ENCODE measurements around the gene GRID2. TPM values are rescaled to one million over a fixed set of nuclear protein-coding genes. Genes with fewer than 3 reads are reported as not detected.
"Not testable (repeated sequence)": the region's sequence is repeated elsewhere in the genome, so short reads cannot be mapped to it uniquely, and the experiment has no call there.

GRID2 gene
- total and polyA plus RNA-seq, 4 donors, result under 0.01 to 0.02 TPM; not detected in 2

GRCh38 chr4:92270908-92271307 is 32.9 kb upstream of the GRID2 start:
- H3K27ac ChIP-seq (ENCODE audit: low read depth in 1 of 2, low read length in 2 of 2), result no peak overlapping the region
- no peaks in the 10 kb centered on the region for H3K36me3 ChIP-seq (ENCODE audit: control insufficient read depth in 4 of 4, insufficient read depth in 3 of 4, low read depth in 1 of 4, low read length in 3 of 4)
- DNase-seq (ENCODE audit: low spot score), result no peak
- H3K9me3 ChIP-seq (ENCODE audit: control insufficient read depth in 4 of 4, low read length in 3 of 4), result no peaks in the 10 kb centered on the region
- no peaks in the 10 kb centered on the region for H3K27me3 ChIP-seq (ENCODE audit: control insufficient read depth in 4 of 4, insufficient read depth in 4 of 4, low read length in 3 of 4)
- H3K9ac ChIP-seq (ENCODE audit: low read depth in 1 of 2, low read length in 2 of 2), result no peak overlapping the region
- H3K4me3 ChIP-seq (ENCODE audit: low read depth in 1 of 3, low read length in 3 of 3), result no peak overlapping the region
- TF ChIP-seq FOXA1 (IDR thresholded peaks at IDR 0.05), result no peak
- no peaks in the 10 kb centered on the region for H3K4me1 ChIP-seq (ENCODE audit: control insufficient read depth in 4 of 4, insufficient read depth in 4 of 4, low read length in 3 of 4)
- WGBS, result 67% methylated on average over 2 of the region's 2 CpGs

DNA sequence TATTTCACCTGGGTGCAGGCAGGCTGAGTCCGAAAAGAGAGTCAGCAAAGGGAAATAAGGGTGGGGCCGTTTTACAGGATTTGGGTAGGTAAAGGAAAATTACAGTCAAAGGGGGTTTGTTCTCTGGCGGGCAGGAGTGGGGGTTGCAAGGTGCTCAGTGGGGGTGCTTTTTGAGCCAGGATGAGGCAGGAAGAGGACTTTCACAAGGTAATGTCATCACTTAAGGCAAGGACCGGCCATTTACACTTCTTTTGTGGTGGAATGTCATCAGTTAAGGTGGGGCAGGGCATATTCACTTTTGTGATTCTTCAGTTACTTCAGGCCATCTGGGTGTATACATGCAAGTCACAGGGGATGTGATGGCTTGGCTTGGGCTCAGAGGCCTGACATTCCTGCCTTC is 32.2 kb upstream of the GRID2 start:
- H3K4me1 ChIP-seq (ENCODE audit: control insufficient read depth in 4 of 4, insufficient read depth in 4 of 4, low read length in 3 of 4); H3K4me3 ChIP-seq (ENCODE audit: low read depth in 1 of 3, low read length in 3 of 3); H3K27me3 ChIP-seq (ENCODE audit: control insufficient read depth in 4 of 4, insufficient read depth in 4 of 4, low read length in 3 of 4); H3K36me3 ChIP-seq (ENCODE audit: control insufficient read depth in 4 of 4, insufficient read depth in 3 of 4, low read depth in 1 of 4, low read length in 3 of 4); H3K27ac ChIP-seq (ENCODE audit: low read depth in 1 of 2, low read length in 2 of 2); H3K9me3 ChIP-seq (ENCODE audit: control insufficient read depth in 4 of 4, low read length in 3 of 4); DNase-seq (ENCODE audit: low spot score); H3K9ac ChIP-seq (ENCODE audit: low read depth in 1 of 2, low read length in 2 of 2): not testable (repeated sequence)
- 54% methylated on average over 4 of the region's 4 CpGs for WGBS

GRCh38 chr4:92277057-92277881 is 26.5 kb upstream of the GRID2 start:
- WGBS, result 79% methylated on average over 8 of the region's 8 CpGs
- H3K27me3 ChIP-seq (ENCODE audit: control insufficient read depth in 4 of 4, insufficient read depth in 4 of 4, low read length in 3 of 4), result not testable (repeated sequence)

DNA sequence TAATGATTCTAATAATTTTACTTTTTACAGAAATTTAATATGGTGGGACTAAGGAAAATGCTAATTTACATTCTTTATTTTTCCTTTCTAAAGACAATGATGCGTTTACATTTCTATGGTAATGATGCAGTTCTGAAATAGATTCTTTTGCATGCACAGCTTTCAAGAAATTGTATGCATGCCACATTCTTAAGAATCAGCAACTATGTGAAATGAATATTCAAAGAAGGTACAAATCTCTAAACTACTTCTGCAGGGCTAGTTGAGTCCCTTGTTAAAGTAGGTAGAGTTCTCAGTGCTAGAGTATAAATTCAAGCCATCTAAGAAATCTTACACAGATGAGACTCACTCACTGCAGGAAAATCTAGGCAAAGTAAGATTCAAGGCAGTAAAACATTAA is 24.5 kb upstream of the GRID2 start:
- no peak for TF ChIP-seq SP1 (IDR thresholded peaks at IDR 0.05)
- TF ChIP-seq CTCF (IDR thresholded peaks at IDR 0.05; ENCODE audit: low read depth, low read length, missing input control), result no peak
- no peak for TF ChIP-seq RXRA (IDR thresholded peaks at IDR 0.05)
- Histone ChIP-seq H3K9me3 (ENCODE audit: control insufficient read depth in 4 of 4, low read length in 3 of 4) (no peaks in the 10 kb centered on the region), H3K27ac (ENCODE audit: low read depth in 1 of 2, low read length in 2 of 2) (no peak overlapping the region), H3K4me1 (ENCODE audit: control insufficient read depth in 4 of 4, insufficient read depth in 4 of 4, low read length in 3 of 4) (no peaks in the 10 kb centered on the region), H3K36me3 (ENCODE audit: control insufficient read depth in 4 of 4, insufficient read depth in 3 of 4, low read depth in 1 of 4, low read length in 3 of 4) (no peaks in the 10 kb centered on the region), H3K4me3 (ENCODE audit: low read depth in 1 of 3, low read length in 3 of 3) (no peak overlapping the region), H3K27me3 (ENCODE audit: control insufficient read depth in 4 of 4, insufficient read depth in 4 of 4, low read length in 3 of 4) (no peaks in the 10 kb centered on the region), H3K9ac (ENCODE audit: low read depth in 1 of 2, low read length in 2 of 2) (no peak overlapping the region)
- WGBS, result 81% methylated on average over 1 of the region's 1 CpG
- DNase-seq (ENCODE audit: low spot score), result no peak

More at GRCh38 chr4:92277057-92277881, 26.5 kb upstream of the GRID2 start:
- H3K4me1 ChIP-seq (ENCODE audit: control insufficient read depth in 4 of 4, insufficient read depth in 4 of 4, low read length in 3 of 4); H3K9ac ChIP-seq (ENCODE audit: low read depth in 1 of 2, low read length in 2 of 2); H3K36me3 ChIP-seq (ENCODE audit: control insufficient read depth in 4 of 4, insufficient read depth in 3 of 4, low read depth in 1 of 4, low read length in 3 of 4); H3K9me3 ChIP-seq (ENCODE audit: control insufficient read depth in 4 of 4, low read length in 3 of 4); H3K27ac ChIP-seq (ENCODE audit: low read depth in 1 of 2, low read length in 2 of 2); H3K4me3 ChIP-seq (ENCODE audit: low read depth in 1 of 3, low read length in 3 of 3); DNase-seq (ENCODE audit: low spot score): not testable (repeated sequence)

DNA sequence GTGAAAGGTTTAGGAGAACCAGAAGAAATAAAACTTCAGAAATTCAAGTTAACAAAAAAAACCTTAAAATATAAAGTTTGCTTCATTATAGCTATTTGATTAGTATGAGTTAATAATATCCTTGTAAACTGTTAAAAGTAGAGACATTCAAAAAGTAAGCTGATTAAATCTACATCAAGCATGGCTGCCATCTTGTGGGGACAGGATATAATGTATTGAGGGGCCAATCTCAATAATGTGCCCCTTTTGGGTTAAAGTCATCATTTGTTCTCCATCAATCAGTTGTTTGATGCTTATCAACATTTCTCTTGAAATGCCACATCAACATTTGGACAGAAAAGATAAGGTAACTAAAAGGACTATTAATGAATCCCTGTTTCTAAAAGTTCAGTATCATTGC is 4.6 kb upstream of the GRID2 start:
- Histone ChIP-seq H3K4me1 (ENCODE audit: control insufficient read depth in 4 of 4, insufficient read depth in 4 of 4, low read length in 3 of 4) (peaks cover 0 to 2% (median under 1%) of the 10 kb centered on the region in 4 donors), H3K9ac (ENCODE audit: low read depth in 1 of 2, low read length in 2 of 2) (no peak overlapping the region), H3K27me3 (ENCODE audit: control insufficient read depth in 4 of 4, insufficient read depth in 4 of 4, low read length in 3 of 4) (peaks cover 3 to 11% (median 5%) of the 10 kb centered on the region in 4 donors), H3K36me3 (ENCODE audit: control insufficient read depth in 4 of 4, insufficient read depth in 3 of 4, low read depth in 1 of 4, low read length in 3 of 4) (no peaks in the 10 kb centered on the region), H3K4me3 (ENCODE audit: low read depth in 1 of 3, low read length in 3 of 3) (no peak overlapping the region), H3K9me3 (ENCODE audit: control insufficient read depth in 4 of 4, low read length in 3 of 4) (no peaks in the 10 kb centered on the region), H3K27ac (ENCODE audit: low read depth in 1 of 2, low read length in 2 of 2) (no peak overlapping the region)
- DNase-seq (ENCODE audit: low spot score), result no peak
- TF ChIP-seq, protein P1, sequence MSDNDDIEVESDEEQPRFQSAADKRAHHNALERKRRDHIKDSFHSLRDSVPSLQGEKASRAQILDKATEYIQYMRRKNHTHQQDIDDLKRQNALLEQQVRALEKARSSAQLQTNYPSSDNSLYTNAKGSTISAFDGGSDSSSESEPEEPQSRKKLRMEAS (IDR thresholded peaks at IDR 0.05), result no peak
- TF ChIP-seq, protein P2, sequence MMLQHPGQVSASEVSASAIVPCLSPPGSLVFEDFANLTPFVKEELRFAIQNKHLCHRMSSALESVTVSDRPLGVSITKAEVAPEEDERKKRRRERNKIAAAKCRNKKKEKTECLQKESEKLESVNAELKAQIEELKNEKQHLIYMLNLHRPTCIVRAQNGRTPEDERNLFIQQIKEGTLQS (IDR thresholded peaks at IDR 0.05), result no peak
- no peak for TF ChIP-seq NR2F2 (IDR thresholded peaks at IDR 0.05)
- no peak for TF ChIP-seq CTCF (IDR thresholded peaks at IDR 0.05; ENCODE audit: low read depth, low read length, missing input control)
- TF ChIP-seq ZBTB33 (IDR thresholded peaks at IDR 0.05), result no peak
- no peak for TF ChIP-seq YY1 (IDR thresholded peaks at IDR 0.05)
- TF ChIP-seq FOXA1 (IDR thresholded peaks at IDR 0.05), result no peak
- TF ChIP-seq HNF4G (IDR thresholded peaks at IDR 0.05), result no peak
- no peak for TF ChIP-seq RAD21 (IDR thresholded peaks at IDR 0.05)

Measured in liver (tissue), 9 donors.